Embryonic facial prominence (tissue), 1 donor: ENCODE results near the gene MARCHF11.

ENCODE experiments used
- DNase-seq: peaks from one replicate; pipeline ENCODE4 v3.0.0-alpha.2; 2016; ENCODE audit errors: extremely low spot score

MARCHF11 gene

GRCh38 chr5:16057277-16057676 is 122.3 kb downstream of the MARCHF11 start:
- no peak for DNase-seq

GRCh38 chr5:16051246-16051755 is 128.3 kb downstream of the MARCHF11 start:
- DNase-seq = no peak

GRCh38 chr5:16050414-16050813 is 129.2 kb downstream of the MARCHF11 start:
- no peak for DNase-seq

DNA sequence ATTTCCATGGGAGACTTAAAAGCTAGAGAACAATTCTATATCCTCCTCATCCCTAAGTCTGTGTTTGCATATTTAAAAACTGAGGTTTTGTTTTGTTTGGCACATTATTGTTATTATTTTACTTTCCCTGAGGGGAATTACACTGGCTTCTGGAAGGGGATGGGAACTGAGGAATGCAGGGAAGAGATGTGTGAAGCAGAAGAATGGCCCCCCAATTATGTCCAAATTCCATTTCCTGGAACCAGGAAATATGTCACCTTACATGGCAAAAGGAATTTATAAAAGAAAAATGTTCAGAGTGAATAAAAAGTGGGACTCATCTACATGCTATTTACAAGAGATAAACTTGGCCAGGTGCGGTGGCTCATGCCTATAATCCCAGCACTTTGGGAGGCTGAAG is 129.8 kb downstream of the MARCHF11 start:
- no peak for DNase-seq

DNA sequence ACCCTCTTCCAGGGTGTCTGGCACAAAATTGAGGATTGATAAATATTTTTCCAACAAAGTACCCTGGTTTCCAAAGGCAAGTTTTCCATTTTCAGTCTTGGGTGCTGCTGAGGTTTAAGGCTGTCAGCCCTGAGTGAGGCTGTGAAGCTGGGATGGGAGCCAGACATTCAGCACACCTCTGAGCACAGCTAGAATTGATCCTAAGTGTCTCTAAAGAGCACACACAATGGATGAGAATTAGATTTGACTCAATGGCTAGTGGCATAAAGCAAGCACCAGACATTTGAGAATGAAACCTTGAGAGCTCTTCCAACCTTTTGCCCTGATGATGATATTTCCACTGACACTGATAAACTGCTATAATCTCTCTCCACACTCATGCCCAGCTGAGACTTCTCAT is 131.5 kb downstream of the MARCHF11 start:
- no peak for DNase-seq

- DNase-seq = peak; percentile 20
These were observed 136.1 kb downstream of the MARCHF11 start for GRCh38 chr5:16043349-16043965.

DNA sequence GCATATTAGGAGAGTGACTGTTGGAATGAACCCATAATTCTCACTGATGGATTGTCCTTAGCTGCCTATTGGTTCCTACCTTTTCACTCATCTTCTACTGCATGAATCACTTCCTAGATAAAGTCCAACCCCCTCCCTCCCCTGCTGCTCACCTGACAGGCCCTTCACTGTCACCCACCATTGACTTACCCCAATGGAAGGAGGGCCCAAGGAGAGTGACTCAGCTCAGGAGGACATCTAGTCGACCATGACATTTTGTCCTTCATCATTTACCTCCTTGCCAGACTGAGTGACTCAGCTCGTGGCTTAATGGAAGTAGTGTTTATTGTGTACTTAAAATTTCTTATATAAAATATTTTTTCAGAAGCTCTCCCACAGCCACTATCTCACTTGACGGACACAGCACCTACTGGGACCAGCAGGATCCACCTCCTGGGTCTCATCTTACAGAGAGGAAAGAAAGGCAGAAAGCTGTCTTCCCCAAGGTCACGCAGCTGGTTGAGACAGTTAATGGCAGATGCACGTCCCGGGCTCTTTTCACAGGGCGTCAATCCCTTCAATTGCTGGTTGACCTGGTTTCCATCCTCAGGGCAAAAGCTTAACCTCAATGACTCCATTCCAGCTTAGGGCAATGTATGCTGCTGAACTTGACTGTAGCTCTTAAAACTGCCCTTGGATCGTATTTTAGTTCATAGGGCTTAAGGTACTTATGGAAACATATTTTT is 142.3 kb downstream of the MARCHF11 start:
- DNase-seq = no peak

- DNase-seq = no peak
These were observed 145.1 kb downstream of the MARCHF11 start for GRCh38 chr5:16034319-16035001.

- DNase-seq = no peak
These were observed 146.2 kb downstream of the MARCHF11 start for GRCh38 chr5:16033187-16033925.

DNA sequence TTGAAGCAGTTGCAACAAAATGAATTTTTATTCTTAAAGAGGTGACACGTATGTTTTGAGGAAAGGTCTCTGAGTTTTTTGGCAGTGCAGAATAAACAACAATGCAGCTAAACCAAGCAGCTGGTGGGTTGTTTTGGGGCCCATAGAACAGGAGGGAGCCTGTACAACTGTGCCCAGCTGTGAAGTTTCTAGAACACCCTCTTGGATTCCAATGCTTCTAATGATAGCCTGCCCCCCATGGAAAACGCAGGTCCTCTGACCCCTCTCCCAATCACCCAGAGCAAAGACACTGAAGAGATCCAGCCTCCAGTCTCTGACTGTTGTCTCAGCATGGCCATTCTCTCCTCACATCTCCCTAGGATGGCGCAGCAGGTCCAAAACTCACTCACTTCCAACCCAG is 150.9 kb downstream of the MARCHF11 start:
- DNase-seq = no peak

DNA sequence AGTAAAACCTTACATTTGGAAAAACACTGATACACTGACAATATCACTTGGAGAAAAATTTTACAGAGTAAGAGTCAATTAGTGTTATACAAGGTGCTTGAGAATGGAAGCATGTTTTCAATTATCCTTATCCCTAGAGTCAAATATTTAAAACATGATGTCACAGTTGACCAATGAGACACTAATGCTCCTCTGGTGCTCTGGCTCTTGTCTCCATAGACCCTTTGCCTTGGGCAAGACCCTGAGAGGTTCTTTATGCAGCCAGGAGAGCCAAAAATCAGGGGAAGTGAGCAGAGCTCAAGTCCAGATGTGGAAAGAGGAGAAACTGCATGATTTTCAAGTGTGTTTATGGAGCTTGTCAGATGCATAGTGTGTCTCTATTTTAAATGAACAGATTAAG is 153.9 kb downstream of the MARCHF11 start:
- DNase-seq = no peak

DNA sequence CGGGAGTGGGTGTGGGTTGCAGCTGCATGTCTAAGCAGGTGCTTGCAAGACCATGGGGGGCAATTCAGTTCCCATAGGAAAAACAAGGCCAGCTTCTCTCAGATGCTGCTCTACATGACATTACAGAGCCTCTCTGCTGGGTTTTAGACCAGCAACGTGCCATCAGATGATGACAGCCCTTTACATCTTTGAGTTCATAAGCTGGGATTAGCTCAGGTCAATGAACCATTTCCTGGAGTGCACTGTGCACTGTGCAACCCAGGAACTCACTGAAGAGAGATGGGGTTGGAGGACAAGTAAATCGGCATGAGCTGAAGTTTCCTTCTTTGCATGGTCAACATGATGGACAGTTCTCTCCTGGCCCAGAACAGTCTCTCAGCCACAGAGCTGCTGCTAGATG is 160.6 kb downstream of the MARCHF11 start:
- no peak for DNase-seq

DNA sequence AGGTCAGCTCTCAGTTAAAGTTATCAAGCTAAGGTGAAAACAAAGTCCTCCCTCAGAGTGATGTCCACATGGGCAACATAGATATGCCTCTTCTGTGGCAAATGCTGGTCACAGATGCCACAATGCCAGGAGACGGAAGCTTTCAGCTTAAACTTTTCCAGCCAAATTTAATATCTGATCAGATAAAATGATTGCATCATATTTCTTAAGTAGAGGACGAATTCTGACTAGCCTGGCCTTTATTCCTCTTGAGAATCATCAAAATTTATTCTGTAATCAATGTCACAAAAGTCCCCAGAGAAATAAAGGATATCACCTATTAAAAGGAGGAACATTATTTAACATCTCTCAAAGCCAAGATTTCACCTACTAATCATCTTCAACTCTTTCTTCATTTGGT is 161.9 kb downstream of the MARCHF11 start:
- DNase-seq = no peak
